ENCODE results near the gene ADAT3. TPM values are rescaled to one million over a fixed set of nuclear protein-coding genes. Genes with fewer than 3 reads are reported as not detected.

ADAT3 gene
- total and polyA plus RNA-seq, 2 of the 4 experiments (the other 2 are of a cell fraction), result 0.36 to 2.8 TPM

DNA sequence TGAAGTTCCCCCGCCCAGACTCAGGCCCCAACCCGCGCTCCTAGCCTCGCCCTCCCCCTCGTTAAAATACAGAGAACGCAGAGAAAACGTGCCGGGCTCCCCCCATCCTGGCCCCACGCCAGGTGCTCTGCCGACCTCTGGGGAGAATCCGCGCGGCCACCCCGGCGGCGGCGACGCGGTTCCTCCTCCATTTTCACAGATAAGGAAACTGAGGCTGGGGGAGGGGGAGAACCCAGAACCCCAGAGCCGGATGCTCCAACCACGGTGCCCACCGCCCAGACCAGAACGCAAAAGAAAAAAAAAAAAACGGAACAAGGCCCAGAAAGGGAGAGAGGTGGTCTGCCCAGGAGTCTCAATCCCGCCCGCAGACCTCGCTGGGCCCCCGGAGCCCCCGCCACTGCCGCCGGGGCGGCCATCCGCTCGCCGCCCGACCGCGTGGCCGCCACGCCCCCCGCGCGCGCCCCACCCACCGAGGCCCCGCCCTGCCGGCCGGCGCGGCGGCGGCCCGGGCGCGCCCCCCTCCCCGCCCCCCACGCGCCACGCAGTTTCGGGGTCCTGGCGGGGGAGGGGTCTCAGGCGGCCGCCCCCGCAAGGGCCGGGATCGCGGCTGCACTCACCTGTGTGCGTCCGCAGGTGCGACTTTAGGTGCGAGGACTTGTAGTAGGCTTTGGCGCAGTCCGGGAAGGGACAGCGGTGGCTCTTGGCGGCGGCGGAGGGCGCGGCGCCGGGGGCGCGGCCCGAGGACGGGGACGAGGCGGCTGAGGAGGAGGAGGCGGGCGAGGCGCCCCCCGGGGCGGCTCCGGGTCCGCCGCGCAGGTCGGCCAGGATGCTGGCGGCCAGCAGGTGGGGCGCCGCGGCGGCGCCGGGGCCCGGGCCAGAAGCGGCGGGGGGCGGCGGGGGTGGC, 42.5 kb upstream of the ADAT3 start:
- Histone ChIP-seq H4K8ac (ENCODE audit: low read depth in 2 of 2, low read length in 2 of 2) (peak overlapping the region; percentile 53; a peak in 2 of 4 replicates), H3K27me3 (ENCODE audit: control insufficient read depth, insufficient read depth, low read length) (no peaks in the 10 kb centered on the region), H4K20me1 (ENCODE audit: insufficient read depth, low read length) (peaks cover 53% of the 10 kb centered on the region), H4K91ac (ENCODE audit: insufficient read depth, low read depth, low read length) (peak overlapping the region; percentile 66), H2AFZ (replicated peaks; ENCODE audit: low read length, poor library complexity) (peak overlapping the region; percentile 88), H3K4me1 (ENCODE audit: control insufficient read depth, insufficient read depth, low read length) (peaks cover 28% of the 10 kb centered on the region), H3K4me2 (ENCODE audit: low read depth, low read length) (peak overlapping the region; percentile 77), H3K14ac (replicated peaks; ENCODE audit: low read depth, low read length) (peak overlapping the region; percentile 24; the same call in 1 of the 2 replicates), H3K18ac (ENCODE audit: low read depth, low read length) (peak overlapping the region; percentile 31; the same call in 1 of the 2 replicates), H2AK5ac (ENCODE audit: low read depth, low read length) (peak overlapping the region; percentile 88; the same call in 1 of the 2 replicates), H2BK15ac (ENCODE audit: low read depth, low read length) (no peak overlapping the region), H3K4ac (ENCODE audit: low read depth, low read length) (peak overlapping the region; percentile 72), H3K9me1 (ENCODE audit: insufficient read depth, low read length) (no peaks in the 10 kb centered on the region; the same call in 1 of the 2 replicates), H3K4me3 (ENCODE audit: insufficient read depth, low read depth, low read length) (peak overlapping the region; percentile 98), H3K9me3 (ENCODE audit: control insufficient read depth, insufficient read depth, low read length) (no peaks in the 10 kb centered on the region), H3K27ac (ENCODE audit: insufficient read depth, low read length) (peak overlapping the region; percentile 91), H3K9ac (ENCODE audit: low read depth, low read length) (peak overlapping the region; percentile 88), H3K79me1 (ENCODE audit: low read depth in 1 of 2, low read length in 2 of 2) (peaks cover 4 to 55% of the 10 kb centered on the region in 2 experiments; a peak in 3 of 4 replicates), H3K23ac (ENCODE audit: low read depth, low read length) (peak overlapping the region; percentile 46; the same call in 1 of the 2 replicates), H4K5ac (ENCODE audit: low read depth, low read length) (peak overlapping the region; percentile 64), H2AK9ac (replicated peaks; ENCODE audit: low read depth, low read length, poor library complexity) (peak overlapping the region; percentile 94), H3K36me3 (ENCODE audit: control insufficient read depth, insufficient read depth, low read length) (no peaks in the 10 kb centered on the region), H3K56ac (ENCODE audit: extremely low read depth, insufficient read depth, low read length) (peak overlapping the region; percentile 28), H2BK20ac (ENCODE audit: low read depth, low read length) (no peak overlapping the region), H2BK120ac (ENCODE audit: low read depth, low read length) (no peak overlapping the region), H2BK5ac (ENCODE audit: low read depth, low read length, poor library complexity, severe bottlenecking) (peak overlapping the region; percentile 90)
- intact Hi-C loops (cut with micrococcal nuclease), result no loop called here
- dilution Hi-C loops (cut with HindIII; ENCODE audit: low sequenced_read_pairs, unreplicated experiment), result no loop called here
- no TSS peak for BruUV-seq (replicated peaks)
- in situ Hi-C loops (cut with MboI; ENCODE audit: low sequenced_read_pairs), result no loop called here
- DNase-seq (no peak), ATAC-seq (ENCODE audit: low read depth) (no peak)
- POLR2A ChIA-PET (ENCODE audit: unreplicated experiment), result no interaction called here
- 1% methylated on average over 22 of the region's 109 CpGs; no CpG with 5 or more reads in 1 of the 2 experiments for WGBS, 2 experiments (ENCODE audit: extremely low coverage in 2 of 2, insufficient read length in 1 of 2)
- CTCF ChIA-PET, result no interaction called here
- no peak for TF ChIP-seq CEBPB (IDR thresholded peaks at IDR 0.05; ENCODE audit: low read depth, low read length)
- no peak for TF ChIP-seq CTCF (conservative IDR thresholded peaks at IDR 0.05; ENCODE audit: low read depth, low read length)
- no peak for TF ChIP-seq ELK1 (IDR thresholded peaks at IDR 0.05; ENCODE audit: borderline replicate concordance, low read depth, low read length)
- no peak for TF ChIP-seq FOS (IDR thresholded peaks at IDR 0.05; ENCODE audit: low read depth, low read length)
- peak; percentile 78 for TF ChIP-seq BHLHE40 (IDR thresholded peaks at IDR 0.05; ENCODE audit: low read depth, low read length)
- peak; percentile 30; the same call in 1 of the 2 replicates for TF ChIP-seq CHD1 (IDR thresholded peaks at IDR 0.05; ENCODE audit: low read depth, low read length)
- peak; percentile 91 for TF ChIP-seq MXI1 (IDR thresholded peaks at IDR 0.05; ENCODE audit: borderline replicate concordance, low read depth, low read length)
- TF ChIP-seq MAFK (IDR thresholded peaks at IDR 0.05; ENCODE audit: low read depth, low read length), result no peak
- no peak for TF ChIP-seq NFE2L2 (IDR thresholded peaks at IDR 0.05; ENCODE audit: low read depth, low read length)
- no peak for TF ChIP-seq RAD21 (IDR thresholded peaks at IDR 0.05; ENCODE audit: low read length)
- TF ChIP-seq POLR2A (IDR thresholded peaks at IDR 0.05; ENCODE audit: low read depth, low read length), result no peak
- peak; percentile 57; the same call in 1 of the 2 replicates for TF ChIP-seq MAZ (IDR thresholded peaks at IDR 0.05; ENCODE audit: borderline replicate concordance, low read depth, low read length)
- no peak for TF ChIP-seq RFX5 (IDR thresholded peaks at IDR 0.05; ENCODE audit: low read depth, low read length)
- TF ChIP-seq, protein P1, sequence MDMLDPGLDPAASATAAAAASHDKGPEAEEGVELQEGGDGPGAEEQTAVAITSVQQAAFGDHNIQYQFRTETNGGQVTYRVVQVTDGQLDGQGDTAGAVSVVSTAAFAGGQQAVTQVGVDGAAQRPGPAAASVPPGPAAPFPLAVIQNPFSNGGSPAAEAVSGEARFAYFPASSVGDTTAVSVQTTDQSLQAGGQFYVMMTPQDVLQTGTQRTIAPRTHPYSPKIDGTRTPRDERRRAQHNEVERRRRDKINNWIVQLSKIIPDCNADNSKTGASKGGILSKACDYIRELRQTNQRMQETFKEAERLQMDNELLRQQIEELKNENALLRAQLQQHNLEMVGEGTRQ (IDR thresholded peaks at IDR 0.05; ENCODE audit: low read depth, low read length), result no peak

All from IMR-90 (cell line).